Nephron progenitor cell (in vitro differentiated cells): ENCODE data around the gene SLC12A8.

Experiments
- DNase-seq: peaks from one replicate; pipeline ENCODE4 v3.0.0; 2021
- H3K27ac Mint-ChIP-seq: 2 replicates; pipeline ENCODE4 v1.8.0; 2021; ENCODE audit warnings: mild to moderate bottlenecking, moderate library complexity, mixed read lengths
- H3K27me3 Mint-ChIP-seq: 2 replicates; pipeline ENCODE4 v1.8.0; 2021; ENCODE audit warnings: mild to moderate bottlenecking, low read depth, mixed read lengths; ENCODE audit not compliant: poor library complexity
- H3K36me3 Mint-ChIP-seq: 2 replicates; pipeline ENCODE4 v1.8.0; 2021; ENCODE audit warnings: low read depth, mixed read lengths
- H3K4me1 Mint-ChIP-seq: 2 replicates; pipeline ENCODE4 v1.8.0; 2021; ENCODE audit warnings: mixed read lengths
- H3K4me3 Mint-ChIP-seq: 2 replicates; pipeline ENCODE4 v1.8.0; 2021; ENCODE audit warnings: mild to moderate bottlenecking, moderate library complexity, mixed read lengths
- H3K9me3 Mint-ChIP-seq: 2 replicates; pipeline ENCODE4 v1.8.0; 2021; ENCODE audit warnings: mild to moderate bottlenecking, moderate library complexity, mixed read lengths
- CTCF ChIP-seq: fragments of 200-600 bp; sonication (generic); IDR thresholded peaks from 2 replicates; pipeline ENCODE4 v1.5.0; 2021; ENCODE audit warnings: antibody characterized with exemption

The SLC12A8 gene

DNA sequence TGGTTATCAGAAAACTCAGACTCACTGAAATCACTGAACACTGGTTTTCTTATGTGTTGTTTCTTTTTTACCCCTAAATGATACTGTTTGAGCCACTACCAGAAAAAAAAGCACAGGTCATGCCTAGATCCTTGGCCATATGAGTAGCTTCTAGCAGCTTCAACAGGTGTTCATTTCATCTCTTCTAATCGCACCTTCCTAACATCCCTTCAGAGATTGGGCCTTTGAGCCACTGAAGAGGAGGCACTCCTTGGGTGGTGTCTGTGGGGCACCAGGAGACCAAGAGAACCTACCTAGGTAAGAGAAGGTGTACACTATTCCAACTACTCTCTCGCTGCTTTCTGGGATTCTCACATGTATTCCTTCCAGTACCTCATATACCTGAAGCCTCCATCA, 159.2 kb downstream of the SLC12A8 start:
- peaks cover 4% of the 10 kb centered on the region for H3K36me3 Mint-ChIP-seq
- no peak overlapping the region for H3K27ac Mint-ChIP-seq
- H3K4me1 Mint-ChIP-seq, result peaks cover 58% of the 10 kb centered on the region
- no peak overlapping the region for H3K4me3 Mint-ChIP-seq
- H3K27me3 Mint-ChIP-seq, result peaks cover 26% of the 10 kb centered on the region
- no peak for TF ChIP-seq CTCF
- no peak for DNase-seq
- H3K9me3 Mint-ChIP-seq, result no peaks in the 10 kb centered on the region

DNA sequence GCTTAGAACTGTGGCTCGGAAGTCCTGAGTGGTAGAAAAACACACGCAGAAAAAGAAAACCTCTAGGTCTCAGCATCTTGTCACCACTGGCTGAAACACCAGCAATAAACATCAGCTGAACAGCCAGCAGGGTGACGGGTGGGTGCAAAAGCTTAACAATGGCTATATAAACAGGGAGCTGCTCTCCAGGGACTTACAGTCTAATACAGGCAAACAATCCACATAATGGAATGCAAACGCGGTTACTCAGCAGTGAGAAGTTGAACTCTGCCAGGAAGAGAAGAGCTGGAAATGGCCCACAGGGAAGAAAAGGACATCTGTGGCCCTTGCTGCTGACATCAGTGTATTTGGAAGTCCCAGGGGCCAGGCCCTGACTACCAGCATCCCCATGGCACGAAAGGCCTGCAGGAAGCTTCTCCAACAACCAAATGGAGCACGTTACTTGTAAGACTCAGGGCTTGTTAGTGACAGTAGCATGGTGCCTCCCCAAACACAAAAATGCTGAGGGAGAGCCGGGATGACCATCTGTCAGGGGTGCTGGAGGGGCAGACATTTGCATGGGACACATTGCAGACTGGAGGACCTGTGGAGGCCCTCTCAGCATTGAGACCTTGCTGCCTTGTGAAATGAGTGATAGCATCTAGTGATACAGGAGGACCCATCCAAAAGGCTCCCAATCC, 159.8 kb downstream of the SLC12A8 start:
- no peak for TF ChIP-seq CTCF
- DNase-seq, result no peak
- Mint-ChIP-seq H3K27me3 (peaks cover 23% of the 10 kb centered on the region), H3K9me3 (no peaks in the 10 kb centered on the region), H3K4me3 (peak overlapping the region; percentile 49), H3K27ac (no peak overlapping the region), H3K36me3 (peaks cover 4% of the 10 kb centered on the region), H3K4me1 (peaks cover 58% of the 10 kb centered on the region)

DNA sequence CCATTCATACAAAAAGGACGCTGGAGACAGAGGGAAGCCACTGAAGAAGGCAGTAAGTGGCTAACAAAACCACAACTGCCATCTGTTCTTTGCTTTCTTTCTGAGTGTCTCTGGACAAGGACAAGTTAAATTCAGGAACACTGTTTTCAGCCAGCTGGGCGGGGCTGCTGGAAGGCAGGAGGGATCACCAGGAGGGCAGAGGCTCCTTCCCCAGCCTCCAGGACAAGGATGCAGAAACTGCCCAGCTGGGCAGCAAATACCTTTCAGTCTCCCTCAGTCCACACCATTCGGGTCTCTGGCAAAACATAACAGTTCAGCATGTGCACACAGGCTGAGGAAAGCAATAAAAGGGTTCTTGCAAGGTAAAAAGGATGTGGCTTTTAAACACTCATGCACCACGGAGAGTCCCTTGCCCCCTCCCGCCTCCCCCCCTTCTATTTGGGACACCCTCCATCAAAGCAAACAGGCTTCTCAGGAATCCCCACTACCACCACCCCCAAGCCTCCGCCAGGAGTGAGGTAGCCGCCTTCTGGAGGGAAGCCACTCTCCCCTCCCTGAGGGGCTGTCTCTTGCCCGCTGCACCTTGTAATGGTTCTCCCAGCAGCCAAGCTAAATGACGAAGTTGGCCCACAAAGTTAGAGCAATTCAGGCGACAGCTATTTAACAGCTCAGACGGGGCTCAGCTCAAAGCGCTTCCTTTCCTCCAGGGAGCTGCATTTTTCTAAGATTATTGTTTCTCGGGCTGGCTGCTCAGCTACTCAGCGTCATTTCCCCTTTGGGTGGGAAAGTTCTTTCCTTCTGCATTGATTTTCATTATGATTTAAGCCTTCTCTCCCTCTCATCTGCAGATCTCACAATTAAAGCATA, 160.6 kb downstream of the SLC12A8 start:
- H3K36me3 Mint-ChIP-seq, result peaks cover 4% of the 10 kb centered on the region
- peak overlapping the region; percentile 49 for H3K4me3 Mint-ChIP-seq
- peaks cover 19% of the 10 kb centered on the region for H3K27me3 Mint-ChIP-seq
- peak overlapping the region; percentile 18 for H3K27ac Mint-ChIP-seq
- DNase-seq, result peak; percentile 31
- peaks cover 54% of the 10 kb centered on the region for H3K4me1 Mint-ChIP-seq
- no peak for TF ChIP-seq CTCF
- H3K9me3 Mint-ChIP-seq, result no peaks in the 10 kb centered on the region

DNA sequence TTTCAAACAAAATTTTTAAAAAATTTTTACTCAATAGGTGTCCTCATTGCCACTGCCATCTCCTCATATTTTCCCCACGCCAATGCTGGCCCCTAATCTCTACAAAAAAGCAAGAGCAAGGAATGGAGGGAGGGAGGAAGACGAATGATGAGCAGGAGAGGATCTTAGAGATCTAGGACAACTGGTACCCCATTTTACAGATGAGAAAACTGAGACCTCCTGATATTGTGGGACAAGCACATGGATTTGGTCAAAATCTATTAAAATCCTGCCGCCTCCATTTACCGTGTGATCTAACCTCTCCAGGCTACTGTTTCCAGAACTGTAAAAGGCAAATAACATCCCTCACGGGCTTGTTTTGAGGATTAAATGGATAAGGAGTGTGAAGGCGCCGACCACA, 161.3 kb downstream of the SLC12A8 start:
- Mint-ChIP-seq H3K4me1 (peaks cover 46% of the 10 kb centered on the region), H3K4me3 (no peak overlapping the region), H3K27ac (no peak overlapping the region), H3K27me3 (peaks cover 14% of the 10 kb centered on the region), H3K9me3 (no peaks in the 10 kb centered on the region), H3K36me3 (peaks cover 4% of the 10 kb centered on the region)
- TF ChIP-seq CTCF, result no peak
- DNase-seq, result no peak

DNA sequence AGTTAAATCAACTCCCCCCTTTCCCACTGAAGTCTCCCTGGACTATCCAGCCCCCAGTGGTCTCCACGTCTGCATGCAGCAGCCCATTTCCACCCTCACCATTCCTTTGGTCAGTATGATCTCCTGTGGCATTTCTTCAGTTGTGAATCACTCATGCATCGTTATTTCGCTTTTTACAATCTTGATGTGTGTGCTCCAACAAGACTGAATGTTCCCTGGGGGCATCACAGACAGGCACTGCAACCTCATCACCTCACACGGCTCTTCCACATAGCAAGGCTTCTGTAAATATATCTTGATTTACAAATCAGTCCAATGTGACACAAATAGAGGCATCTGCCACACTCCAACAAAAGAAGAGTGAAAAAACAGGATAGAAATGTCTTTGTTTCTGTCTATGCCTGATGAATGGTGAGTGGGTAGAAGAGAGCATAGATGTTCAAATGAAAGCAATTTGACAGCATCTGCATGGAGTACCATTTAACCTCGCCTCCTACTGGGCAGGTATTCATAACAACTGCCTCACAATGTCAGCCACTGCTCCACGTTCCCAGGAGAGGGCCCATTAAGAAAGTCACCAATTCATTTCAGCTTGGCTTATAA, 162.0 kb downstream of the SLC12A8 start:
- DNase-seq, result no peak
- no peak for TF ChIP-seq CTCF
- Mint-ChIP-seq H3K27ac (no peak overlapping the region), H3K9me3 (no peaks in the 10 kb centered on the region), H3K4me3 (no peak overlapping the region), H3K36me3 (peaks cover 4% of the 10 kb centered on the region), H3K4me1 (peaks cover 45% of the 10 kb centered on the region), H3K27me3 (peaks cover 16% of the 10 kb centered on the region)
